GM12878 (cell line): Measurements from ENCODE around the gene PPIF. TPM values are rescaled to one million over a fixed set of nuclear protein-coding genes. Genes with fewer than 3 reads are reported as not detected.

Experiments used
- ATAC-seq: fragments of 200-7000 bp; cut with Tn5 transposase; 3 replicates; pipeline ENCODE4 v1.9.1; 2020; ENCODE audit warnings: mild to moderate bottlenecking, moderate library complexity
- BruUV-seq: library from RNA; stranded (reverse); fragments of 400-500 nt; replicated peaks from 2 replicates; lab custom pipeline; 2021; lab: Mats Ljungman, UMichigan
- CTCF ChIA-PET: fragments of 300-600 bp; sonication (Branson Sonifier 250); formaldehyde crosslinking; extraction: SDS; loops from one replicate; lab custom pipeline; 2021; ENCODE audit warnings: inconsistent platforms; lab: Yijun Ruan, JAX
- POLR2A ChIA-PET: fragments of 350-600 bp; formaldehyde crosslinking; extraction: SDS; loops from one replicate; lab custom pipeline; 2021; ENCODE audit warnings: inconsistent platforms; lab: Charles Lee
- RAD21 ChIA-PET: fragments of 300-600 bp; sonication (Branson Sonifier 250); formaldehyde crosslinking; loops from one replicate; lab custom pipeline; 2023; ENCODE audit warnings: antibody characterized with exemption; ENCODE audit not compliant: unreplicated experiment; lab: Charles Lee
- SMC1A ChIA-PET: fragments of 300-600 bp; sonication (Branson Sonifier 250); formaldehyde crosslinking; loops from one replicate; lab custom pipeline; 2023; ENCODE audit not compliant: unreplicated experiment, uncharacterized antibody; lab: Charles Lee
- DNase-seq: peaks from one replicate; pipeline ENCODE4 v3.0.0-alpha.2; 2011; ENCODE audit warnings: low read depth, low spot score
- FAIRE-seq: peaks from 3 replicates; lab custom pipeline; 2011; peaks lifted over from hg19 to GRCh38; lab: Jason Lieb, UNC
- H2AFZ ChIP-seq: 2 replicates; pipeline ENCODE4 v1.6.0; 2011; ENCODE audit warnings: low read depth, low read length, control low read depth; ENCODE audit not compliant: control insufficient read depth
- H3K27ac ChIP-seq: 2 replicates; pipeline ENCODE4 v1.5.1; 2011; ENCODE audit warnings: control low read depth; ENCODE audit not compliant: control insufficient read depth, insufficient read depth
- H3K27me3 ChIP-seq, 2 experiments: replicated peaks in 1 of 2; 2 replicates each; pipeline versions ENCODE4 v1.6.0 to v1.6.1; 2011; ENCODE audit warnings: low read length in 1 of 2; ENCODE audit not compliant: control insufficient read depth in 2 of 2, insufficient read depth in 2 of 2
- H3K36me3 ChIP-seq, 2 experiments: 2 replicates each; pipeline ENCODE4 v1.5.1; 2011; ENCODE audit warnings: low read length in 1 of 2; ENCODE audit not compliant: control insufficient read depth in 2 of 2, insufficient read depth in 2 of 2
- H3K4me1 ChIP-seq: 2 replicates; pipeline ENCODE4 v1.6.1; 2011; ENCODE audit warnings: mild to moderate bottlenecking, low read length, moderate library complexity, mixed read lengths; ENCODE audit not compliant: control insufficient read depth, insufficient read depth
- H3K4me2 ChIP-seq: 2 replicates; pipeline ENCODE4 v1.6.0; 2011; ENCODE audit warnings: control low read depth; ENCODE audit not compliant: control insufficient read depth, insufficient read depth
- H3K4me3 ChIP-seq: fragments of 200-600 bp; sonication (generic); 2 replicates; pipeline ENCODE4 v1.5.1; 2016
- H3K79me2 ChIP-seq: 2 replicates; pipeline ENCODE4 v1.6.0; 2011; ENCODE audit warnings: low read length; ENCODE audit not compliant: control insufficient read depth, insufficient read depth
- H3K9ac ChIP-seq: 2 replicates; pipeline ENCODE4 v1.8.0; 2011; ENCODE audit warnings: low read length, control low read depth, mixed read lengths; ENCODE audit not compliant: control insufficient read depth, insufficient read depth
- H3K9me3 ChIP-seq: replicated peaks from 3 replicates; pipeline ENCODE4 v1.5.1; 2011; ENCODE audit warnings: mild to moderate bottlenecking, low read length; ENCODE audit not compliant: control insufficient read depth, insufficient read depth
- H4K20me1 ChIP-seq: 2 replicates; pipeline ENCODE4 v1.6.0; 2011; ENCODE audit not compliant: control insufficient read depth, insufficient read depth
- CUX1 ChIP-seq: IDR thresholded peaks from 2 replicates; pipeline ENCODE4 v1.6.1; 2012; ENCODE audit warnings: improper control_type of control experiment, low read depth, low read length; ENCODE audit not compliant: insufficient replicate concordance
- HDGF ChIP-seq: fragments of 450-650 bp; IDR thresholded peaks from 2 replicates; pipeline ENCODE4 v1.6.1; 2016; ENCODE audit warnings: antibody characterized with exemption
- NR2C2 ChIP-seq: IDR thresholded peaks from 2 replicates; pipeline ENCODE4 v1.6.1; 2011; ENCODE audit warnings: borderline replicate concordance, low read depth; ENCODE audit not compliant: control insufficient read depth, insufficient read length
- NRF1 ChIP-seq: conservative IDR thresholded peaks from 2 replicates; pipeline ENCODE4 v1.6.1; 2011; ENCODE audit warnings: mild to moderate bottlenecking, low read depth, low read length, improper control_type of control experiment
- POLR2A ChIP-seq: IDR thresholded peaks from 2 replicates; pipeline ENCODE4 v1.6.1; 2011; ENCODE audit warnings: low read depth, mild to moderate bottlenecking, low read length
- STAT1 ChIP-seq: fragments of 450-650 bp; conservative IDR thresholded peaks from 2 replicates; pipeline ENCODE4 v1.6.1; 2014; ENCODE audit warnings: antibody characterized with exemption, mild to moderate bottlenecking
- ZBTB40 ChIP-seq: fragments of 450-650 bp; IDR thresholded peaks from 2 replicates; pipeline ENCODE4 v1.6.1; 2016; ENCODE audit warnings: mild to moderate bottlenecking, moderate library complexity, borderline replicate concordance
- ZNF24 ChIP-seq: fragments of 450-650 bp; IDR thresholded peaks from 2 replicates; pipeline ENCODE4 v1.6.1; 2017; ENCODE audit warnings: antibody characterized with exemption, mild to moderate bottlenecking
- WGBS: methylation state at CpG from one replicate; pipeline ENCODE4 v1.1.6; 2016; ENCODE audit warnings: low lambda C conversion rate; ENCODE audit not compliant: insufficient replicate concordance, insufficient coverage; ENCODE audit errors: missing lambda C conversion rate; 5-methylcytosine and 5-hydroxymethylcytosine counted together
- in situ Hi-C: fragments of 300-500 bp; cut with MboI; formaldehyde crosslinking; loops from 9 replicates; pipeline ENCODE4 v1.14.3; 2018; ENCODE audit warnings: mixed read lengths
- intact Hi-C: fragments of 100-400 bp; cut with micrococcal nuclease; formaldehyde crosslinking; loops from one replicate; pipeline ENCODE4 v1.14.2; 2022; ENCODE audit not compliant: unreplicated experiment
- polyA plus RNA-seq, 11 experiments: library from polyadenylated mRNA; depleted of rRNA in 4 of 11; unstranded in 6 of 11; stranded (reverse) in 5 of 11; fragments of >200 nt; fragmentation: Nextera tagmentation in 4 of 11; fragmentation: Illumina TruSeq in 1 of 11; extraction: Ambion mirVana in 4 of 11; extraction: Trizol in 1 of 11; gene quantifications; 1 replicate in 1 of 11; 2 replicates in 10 of 11; pipeline versions ENCODE4 v1.2.1 to v1.2.3, GENCODE V29; 2011 to 2016; ENCODE audit warnings: inconsistent platforms in 2 of 11, missing spikeins in 2 of 11, low read depth in 1 of 11
- total RNA-seq, 4 experiments: library from RNA; depleted of rRNA in 3 of 4; stranded (reverse); fragments of >200 nt in 3 of 4; fragmentation: Illumina TruSeq in 1 of 4; extraction: Trizol in 1 of 4; gene quantifications; 2 replicates each; pipeline versions ENCODE4 v1.2.1 to v1.2.3, GENCODE V29; 2013 to 2021

The PPIF gene
- total and polyA plus RNA-seq, 10 of the 15 experiments (the other 5 are each of a cell fraction or from before 2014, with no cell fraction given) = 28.8 to 180 (median 128) TPM

GRCh38 chr10:79306644-79307220, 40.5 kb upstream of the PPIF start:
- Histone ChIP-seq H3K36me3 (peaks cover 31 to 59% of the 10 kb centered on the region in 2 experiments), H3K4me1 (no peaks in the 10 kb centered on the region), H3K27me3 (no peaks in the 10 kb centered on the region), H3K27ac (no peak overlapping the region), H4K20me1 (no peaks in the 10 kb centered on the region), H3K4me3 (no peak overlapping the region), H2AFZ (no peak overlapping the region), H3K9me3 (no peaks in the 10 kb centered on the region), H3K9ac (no peak overlapping the region), H3K4me2 (no peak overlapping the region), H3K79me2 (no peaks in the 10 kb centered on the region)
- TF ChIP-seq ZNF24 (no peak), POLR2A (peak; percentile 20; the same call in 1 of the 2 replicates), HDGF (no peak), NRF1 (no peak), STAT1 (no peak), NR2C2 (no peak), ZBTB40 (no peak), CUX1 (no peak)
- no TSS peak for BruUV-seq
- intact Hi-C loops = no loop called here
- ChIA-PET RAD21 (no interaction called here), CTCF (no interaction called here), SMC1A (no interaction called here), POLR2A (no interaction called here)
- no peak for ATAC-seq
- FAIRE-seq = no peak
- in situ Hi-C loops = no loop called here
- no peak for DNase-seq
- 72% methylated on average over 8 of the region's 8 CpGs for WGBS
